Nephron progenitor cell (in vitro differentiated cells): ENCODE data around the gene LMCD1.

ENCODE experiments used
- DNase-seq: peaks from one replicate; pipeline ENCODE4 v3.0.0; 2021
- H3K27ac Mint-ChIP-seq: 2 replicates; pipeline ENCODE4 v1.8.0; 2021; ENCODE audit warnings: mild to moderate bottlenecking, moderate library complexity, mixed read lengths
- H3K27me3 Mint-ChIP-seq: 2 replicates; pipeline ENCODE4 v1.8.0; 2021; ENCODE audit warnings: mild to moderate bottlenecking, low read depth, mixed read lengths; ENCODE audit not compliant: poor library complexity
- H3K36me3 Mint-ChIP-seq: 2 replicates; pipeline ENCODE4 v1.8.0; 2021; ENCODE audit warnings: low read depth, mixed read lengths
- H3K4me1 Mint-ChIP-seq: 2 replicates; pipeline ENCODE4 v1.8.0; 2021; ENCODE audit warnings: mixed read lengths
- H3K4me3 Mint-ChIP-seq: 2 replicates; pipeline ENCODE4 v1.8.0; 2021; ENCODE audit warnings: mild to moderate bottlenecking, moderate library complexity, mixed read lengths
- H3K9me3 Mint-ChIP-seq: 2 replicates; pipeline ENCODE4 v1.8.0; 2021; ENCODE audit warnings: mild to moderate bottlenecking, moderate library complexity, mixed read lengths
- CTCF ChIP-seq: fragments of 200-600 bp; sonication (generic); IDR thresholded peaks from 2 replicates; pipeline ENCODE4 v1.5.0; 2021; ENCODE audit warnings: antibody characterized with exemption

The LMCD1 gene

GRCh38 chr3:8488877-8489276, 12.7 kb upstream of the LMCD1 start:
- H3K4me1 Mint-ChIP-seq, result peaks cover 23% of the 10 kb centered on the region
- H3K27ac Mint-ChIP-seq, result no peak overlapping the region

GRCh38 chr3:8489278-8489792, 12.3 kb upstream of the LMCD1 start:
- TF ChIP-seq CTCF, result no peak
- H3K27ac Mint-ChIP-seq, result no peak overlapping the region
- H3K27me3 Mint-ChIP-seq, result peaks cover 16% of the 10 kb centered on the region
- peaks cover 25% of the 10 kb centered on the region for H3K9me3 Mint-ChIP-seq
- H3K36me3 Mint-ChIP-seq, result peaks cover 30% of the 10 kb centered on the region
- H3K4me1 Mint-ChIP-seq, result peaks cover 27% of the 10 kb centered on the region
- no peak for DNase-seq
- no peak overlapping the region for H3K4me3 Mint-ChIP-seq

More at GRCh38 chr3:8488877-8489276, 12.7 kb upstream of the LMCD1 start:
- no peak for TF ChIP-seq CTCF
- Mint-ChIP-seq H3K27me3 (peaks cover 14% of the 10 kb centered on the region), H3K4me3 (no peak overlapping the region), H3K36me3 (peaks cover 30% of the 10 kb centered on the region), H3K9me3 (peaks cover 28% of the 10 kb centered on the region)
- DNase-seq, result no peak

GRCh38 chr3:8490079-8490552, 11.5 kb upstream of the LMCD1 start:
- no peak for DNase-seq
- Mint-ChIP-seq H3K27me3 (peaks cover 16% of the 10 kb centered on the region), H3K36me3 (peaks cover 22% of the 10 kb centered on the region), H3K9me3 (peaks cover 17% of the 10 kb centered on the region), H3K4me1 (peaks cover 32% of the 10 kb centered on the region), H3K27ac (no peak overlapping the region), H3K4me3 (no peak overlapping the region)
- no peak for TF ChIP-seq CTCF

- peaks cover 18% of the 10 kb centered on the region for H3K36me3 Mint-ChIP-seq
- peaks cover 9% of the 10 kb centered on the region for H3K9me3 Mint-ChIP-seq
- no peak overlapping the region for H3K4me3 Mint-ChIP-seq
- peaks cover 32% of the 10 kb centered on the region for H3K4me1 Mint-ChIP-seq
- no peak for DNase-seq
- no peak for TF ChIP-seq CTCF
- no peak overlapping the region for H3K27ac Mint-ChIP-seq
- peaks cover 13% of the 10 kb centered on the region for H3K27me3 Mint-ChIP-seq
Observed at GRCh38 chr3:8491271-8492144, 10.1 kb upstream of the LMCD1 start.

GRCh38 chr3:8492744-8493511, 8.7 kb upstream of the LMCD1 start:
- Mint-ChIP-seq H3K27ac (no peak overlapping the region), H3K27me3 (peaks cover 19% of the 10 kb centered on the region), H3K36me3 (peaks cover 8% of the 10 kb centered on the region), H3K9me3 (peaks cover 4% of the 10 kb centered on the region), H3K4me3 (no peak overlapping the region), H3K4me1 (peaks cover 32% of the 10 kb centered on the region)
- no peak for DNase-seq
- no peak for TF ChIP-seq CTCF
